GM12891 (cell line): ENCODE measurements around the gene TCTA.

Source experiments
- POLR2A ChIP-seq: IDR thresholded peaks from 2 replicates; pipeline ENCODE4 v1.6.1; 2011; ENCODE audit warnings: low read depth, low read length, control low read depth
- POLR2AphosphoS5 ChIP-seq: IDR thresholded peaks from 2 replicates; pipeline ENCODE4 v1.6.1; 2011; ENCODE audit warnings: low read depth, low read length, control low read depth
- TAF1 ChIP-seq: IDR thresholded peaks from 2 replicates; pipeline ENCODE4 v1.6.1; 2011; ENCODE audit warnings: low read depth, low read length, control low read depth

DNA sequence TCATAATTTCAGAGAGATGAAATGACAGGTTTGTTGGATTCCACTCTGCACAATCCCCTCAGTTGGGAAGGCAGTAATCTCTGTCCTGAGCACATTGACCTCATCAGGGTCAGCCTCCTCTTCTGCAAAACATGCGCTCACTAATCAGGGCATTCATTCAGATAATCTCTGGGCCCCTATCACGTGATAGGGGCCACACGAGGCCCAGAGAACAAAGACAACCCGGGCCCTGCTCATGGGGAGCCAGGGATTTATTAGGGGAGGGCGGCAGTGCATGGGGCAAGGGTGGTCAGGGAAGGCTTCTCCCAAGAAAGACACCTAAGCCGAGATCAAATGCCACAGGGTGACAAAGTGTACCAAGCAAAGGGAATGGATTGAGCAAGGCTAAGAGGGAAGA is 1.1 kb downstream of the TCTA start:
- TF ChIP-seq POLR2A: no peak
- no peak for TF ChIP-seq TAF1
- TF ChIP-seq POLR2AphosphoS5: no peak
